Muscle layer of colon (tissue), 2 donors: ENCODE results near the gene CYP1A1.
A peak's percentile ranks its signal among the peaks of the same experiment; 100 is the strongest.

ENCODE experiments used
- H3K27ac ChIP-seq: one replicate; pipeline ENCODE4 v1.7.0; 2013; ENCODE audit warnings: low read depth, mild to moderate bottlenecking, low read length, moderate library complexity
- H3K27me3 ChIP-seq, 2 donors: one replicate each; pipeline ENCODE4 v1.7.0; 2013; ENCODE audit warnings: low read length in 2 of 2, mild to moderate bottlenecking in 2 of 2; ENCODE audit not compliant: insufficient read depth in 2 of 2, control insufficient read depth in 1 of 2
- H3K36me3 ChIP-seq: one replicate; pipeline ENCODE4 v1.7.0; 2013; ENCODE audit warnings: mild to moderate bottlenecking, low read length; ENCODE audit not compliant: insufficient read depth
- H3K4me1 ChIP-seq: one replicate; pipeline ENCODE4 v1.7.0; 2013; ENCODE audit warnings: mild to moderate bottlenecking, low read length; ENCODE audit not compliant: insufficient read depth
- H3K4me3 ChIP-seq, 2 donors: one replicate each; pipeline ENCODE4 v1.7.0; 2013; ENCODE audit warnings: low read length in 2 of 2, low read depth in 1 of 2, mild to moderate bottlenecking in 1 of 2, moderate library complexity in 1 of 2
- H3K9ac ChIP-seq: one replicate; pipeline ENCODE4 v1.7.0; 2013; ENCODE audit warnings: low read length
- H3K9me3 ChIP-seq: one replicate; pipeline ENCODE4 v1.7.0; 2013; ENCODE audit warnings: mild to moderate bottlenecking, low read length
- donor health status: abdominal sarcoma.
- donor health status: Adenocarcinoma of cecum.

The CYP1A1 gene, protein sequence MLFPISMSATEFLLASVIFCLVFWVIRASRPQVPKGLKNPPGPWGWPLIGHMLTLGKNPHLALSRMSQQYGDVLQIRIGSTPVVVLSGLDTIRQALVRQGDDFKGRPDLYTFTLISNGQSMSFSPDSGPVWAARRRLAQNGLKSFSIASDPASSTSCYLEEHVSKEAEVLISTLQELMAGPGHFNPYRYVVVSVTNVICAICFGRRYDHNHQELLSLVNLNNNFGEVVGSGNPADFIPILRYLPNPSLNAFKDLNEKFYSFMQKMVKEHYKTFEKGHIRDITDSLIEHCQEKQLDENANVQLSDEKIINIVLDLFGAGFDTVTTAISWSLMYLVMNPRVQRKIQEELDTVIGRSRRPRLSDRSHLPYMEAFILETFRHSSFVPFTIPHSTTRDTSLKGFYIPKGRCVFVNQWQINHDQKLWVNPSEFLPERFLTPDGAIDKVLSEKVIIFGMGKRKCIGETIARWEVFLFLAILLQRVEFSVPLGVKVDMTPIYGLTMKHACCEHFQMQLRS

DNA sequence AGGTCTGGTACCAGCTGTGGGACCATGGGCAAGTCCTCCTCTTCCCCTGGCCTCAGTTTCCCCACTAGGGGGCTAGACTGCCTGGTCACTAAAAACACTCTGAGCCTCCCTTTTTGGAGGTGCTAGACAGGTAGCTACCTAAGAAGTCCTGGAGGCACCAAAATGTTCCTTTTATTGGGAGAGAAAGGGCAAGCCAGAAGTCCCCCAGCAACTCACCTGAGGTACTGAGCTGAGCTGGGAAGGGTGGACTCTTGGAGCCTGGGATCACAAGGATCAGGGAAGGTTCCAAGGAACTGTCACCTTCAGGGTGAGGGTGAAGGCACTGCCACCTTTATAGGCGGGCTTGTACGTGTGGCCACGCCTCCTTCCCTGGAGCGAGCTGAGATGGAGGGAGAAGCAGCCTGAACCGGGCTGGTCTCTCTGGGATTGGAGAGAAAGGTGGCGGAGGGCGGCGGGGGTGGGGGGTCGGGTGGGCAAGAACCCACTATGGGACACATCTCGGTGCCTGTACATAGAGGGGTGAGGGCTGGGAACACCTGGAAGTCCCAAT, at the start of gene CYP1A1:
Gene CYP1A1 (minus strand): TSS at position 304 of the 550 bp plus-strand sequence. CDS start 2,431 bp downstream, outside the sequence.
- Histone ChIP-seq H3K9ac (no peak within 1 kb of the TSS), H3K27me3 (peaks cover 0 to 15% of the 10 kb centered on the region in 2 donors), H3K9me3 (no peaks in the 10 kb centered on the region), H3K36me3 (no peaks in the 10 kb centered on the region), H3K4me3 (peak within 1 kb of the TSS; percentile 63 to 70), H3K4me1 (peaks cover 7% of the 10 kb centered on the region), H3K27ac (no peak within 1 kb of the TSS)

DNA sequence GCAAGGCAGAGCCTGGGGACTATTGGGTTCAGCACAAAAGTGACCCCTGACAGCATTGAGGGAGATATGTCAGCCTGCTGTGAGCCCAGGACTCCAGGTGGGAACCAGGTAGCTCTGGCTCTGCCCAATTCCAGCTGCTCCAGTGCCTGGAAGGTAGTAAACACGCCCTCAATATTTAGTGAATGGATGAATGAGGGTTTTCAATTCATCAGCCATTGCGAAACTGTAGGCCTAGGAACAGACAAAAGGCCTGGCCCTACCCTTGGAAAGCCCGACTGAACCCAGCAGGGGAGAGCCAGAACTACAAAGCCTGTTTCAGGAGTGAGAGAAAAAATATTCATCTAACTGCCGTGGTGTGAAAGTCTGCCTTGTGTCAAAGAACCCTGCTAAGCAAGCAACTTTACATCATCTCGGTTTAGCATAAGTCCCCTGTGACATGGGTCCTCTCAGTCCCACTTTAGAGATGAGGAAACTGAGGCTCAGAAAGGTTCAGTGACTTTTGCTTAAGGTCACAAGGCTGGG, 48.5 kb upstream of the CYP1A1 start:
- Histone ChIP-seq H3K4me1 (peaks cover 3% of the 10 kb centered on the region), H3K36me3 (no peaks in the 10 kb centered on the region), H3K27ac (no peak overlapping the region), H3K4me3 (no peak overlapping the region), H3K9me3 (no peaks in the 10 kb centered on the region), H3K9ac (no peak overlapping the region), H3K27me3 (peaks cover 0 to 6% of the 10 kb centered on the region in 2 donors)

DNA sequence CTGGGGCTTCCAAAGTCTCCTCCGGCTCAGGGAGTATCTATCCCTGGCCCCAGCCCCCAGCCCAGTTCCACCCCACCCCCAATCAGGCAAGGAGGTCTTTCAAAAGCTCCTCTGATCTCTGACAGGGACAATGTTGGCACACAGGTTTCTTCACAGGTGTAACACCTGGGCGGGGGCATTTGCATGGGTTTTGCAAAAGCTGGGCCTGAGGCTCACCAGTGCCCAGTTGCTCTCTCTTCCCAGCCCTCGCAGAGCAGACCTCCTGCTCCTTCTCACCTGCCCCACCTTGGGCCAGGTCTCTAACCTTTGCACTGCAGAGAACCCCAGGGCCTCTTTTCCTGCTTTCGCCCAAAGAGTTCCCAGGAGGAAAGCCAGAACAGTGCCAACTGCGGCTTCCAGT, 48.0 kb upstream of the CYP1A1 start:
- Histone ChIP-seq H3K4me1 (peaks cover 3% of the 10 kb centered on the region), H3K27ac (no peak overlapping the region), H3K9ac (no peak overlapping the region)

DNA sequence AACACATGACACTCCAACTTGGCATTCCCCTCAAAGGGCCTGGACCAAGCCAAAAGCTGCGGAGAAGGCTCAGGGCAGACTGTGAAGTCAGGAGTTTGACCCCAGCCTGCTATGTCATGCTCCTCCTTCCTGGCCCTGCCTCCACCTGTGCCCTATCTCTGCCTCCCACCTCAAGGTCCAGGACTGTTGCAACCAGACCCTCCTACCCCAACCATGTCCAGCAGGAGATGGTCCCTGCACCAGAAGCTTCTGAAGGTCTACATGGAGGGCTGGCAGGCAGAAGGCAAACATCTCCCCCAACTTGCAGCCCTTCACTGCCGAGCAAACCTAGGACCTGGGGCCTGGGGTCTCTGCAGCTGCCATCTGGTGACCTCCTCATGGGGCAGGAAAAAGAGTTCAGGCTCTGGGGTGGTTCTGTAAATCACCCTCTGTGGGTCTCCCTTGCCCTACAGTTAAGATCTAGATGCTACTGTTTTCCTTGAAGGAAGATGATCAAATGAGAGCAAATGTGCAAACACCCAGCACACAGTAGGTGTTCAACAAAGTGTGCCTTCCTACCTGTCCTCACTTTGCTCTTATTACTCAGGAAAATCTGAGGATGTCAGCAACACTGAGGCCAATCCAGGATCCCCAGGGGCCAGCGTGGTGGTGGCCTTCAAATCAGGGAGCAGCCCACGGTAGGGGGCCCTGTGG, 45.0 kb upstream of the CYP1A1 start:
- Histone ChIP-seq H3K4me1 (no peaks in the 10 kb centered on the region), H3K9me3 (no peaks in the 10 kb centered on the region), H3K9ac (no peak overlapping the region), H3K27ac (no peak overlapping the region), H3K27me3 (peaks cover 0 to 13% of the 10 kb centered on the region in 2 donors), H3K4me3 (no peak overlapping the region), H3K36me3 (no peaks in the 10 kb centered on the region)

More for the DNA sequence above, 48.0 kb upstream of the CYP1A1 start:
- no peak overlapping the region for H3K4me3 ChIP-seq
- H3K9me3 ChIP-seq, result no peaks in the 10 kb centered on the region
- no peaks in the 10 kb centered on the region for H3K36me3 ChIP-seq
- peaks cover 0 to 6% of the 10 kb centered on the region in 2 donors for H3K27me3 ChIP-seq

DNA sequence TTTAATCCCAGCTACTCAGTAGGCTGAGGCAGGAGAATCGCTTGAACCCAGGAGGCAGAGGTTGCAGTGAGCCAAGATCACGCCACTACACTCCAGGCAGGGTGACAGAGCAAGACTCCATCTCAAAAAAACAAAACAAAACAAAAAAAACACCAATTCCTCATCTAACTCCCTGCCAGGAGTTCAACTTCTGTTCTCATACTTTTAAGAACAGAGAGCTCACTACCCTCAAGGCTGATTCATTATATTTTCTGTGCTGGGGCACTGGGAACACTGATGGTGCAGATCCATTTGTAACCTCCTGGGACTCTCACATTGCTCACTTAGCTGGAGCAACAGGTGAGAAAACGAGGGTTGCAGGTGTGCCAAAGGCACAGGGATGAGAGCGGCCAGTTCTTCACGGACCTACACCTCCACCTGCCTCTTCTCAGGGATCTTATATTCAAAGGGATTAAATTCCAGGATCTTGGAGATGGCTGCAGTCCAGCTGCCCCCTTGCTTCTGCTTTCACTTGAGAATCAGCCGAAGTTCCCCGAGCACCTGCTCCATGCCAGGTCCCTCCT, 44.2 kb upstream of the CYP1A1 start:
- H3K9ac ChIP-seq, result no peak overlapping the region
- H3K9me3 ChIP-seq, result no peaks in the 10 kb centered on the region
- no peak overlapping the region for H3K27ac ChIP-seq
- H3K4me1 ChIP-seq, result no peaks in the 10 kb centered on the region
- no peaks in the 10 kb centered on the region for H3K36me3 ChIP-seq
- no peak overlapping the region for H3K4me3 ChIP-seq
- peaks cover 0 to 13% of the 10 kb centered on the region in 2 donors for H3K27me3 ChIP-seq

DNA sequence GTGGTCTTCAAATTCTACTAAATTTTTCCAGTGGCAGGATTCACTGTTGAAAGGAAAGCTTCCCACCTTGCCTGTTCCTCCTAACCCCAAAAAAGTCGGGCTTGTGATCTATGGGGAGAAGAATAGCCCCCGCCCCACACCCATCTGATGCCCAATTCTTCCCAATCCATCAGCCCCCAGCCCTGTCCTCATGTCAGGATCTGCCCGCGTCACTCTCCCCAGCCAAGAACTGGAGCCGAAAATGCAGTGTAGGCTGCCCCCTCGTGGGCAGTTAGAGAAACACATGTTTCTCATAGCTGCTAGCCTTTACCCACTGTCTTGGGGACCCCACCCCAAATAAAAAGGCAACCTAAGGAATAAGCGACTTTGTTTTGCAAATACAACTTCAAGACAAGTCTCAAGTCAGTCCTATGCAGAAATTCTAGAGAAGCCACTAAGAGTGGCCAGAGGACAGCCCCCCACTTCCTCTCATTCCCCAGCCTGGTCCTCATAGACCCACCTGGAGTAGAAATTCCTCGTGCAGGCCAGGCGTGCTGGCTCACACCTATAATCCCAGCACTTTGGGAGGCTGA, 43.5 kb upstream of the CYP1A1 start:
- H3K9me3 ChIP-seq, result no peaks in the 10 kb centered on the region
- no peak overlapping the region for H3K9ac ChIP-seq
- peaks cover 0 to 13% of the 10 kb centered on the region in 2 donors for H3K27me3 ChIP-seq
- H3K4me1 ChIP-seq, result no peaks in the 10 kb centered on the region
- H3K36me3 ChIP-seq, result no peaks in the 10 kb centered on the region
- H3K4me3 ChIP-seq, result no peak overlapping the region
- no peak overlapping the region for H3K27ac ChIP-seq

DNA sequence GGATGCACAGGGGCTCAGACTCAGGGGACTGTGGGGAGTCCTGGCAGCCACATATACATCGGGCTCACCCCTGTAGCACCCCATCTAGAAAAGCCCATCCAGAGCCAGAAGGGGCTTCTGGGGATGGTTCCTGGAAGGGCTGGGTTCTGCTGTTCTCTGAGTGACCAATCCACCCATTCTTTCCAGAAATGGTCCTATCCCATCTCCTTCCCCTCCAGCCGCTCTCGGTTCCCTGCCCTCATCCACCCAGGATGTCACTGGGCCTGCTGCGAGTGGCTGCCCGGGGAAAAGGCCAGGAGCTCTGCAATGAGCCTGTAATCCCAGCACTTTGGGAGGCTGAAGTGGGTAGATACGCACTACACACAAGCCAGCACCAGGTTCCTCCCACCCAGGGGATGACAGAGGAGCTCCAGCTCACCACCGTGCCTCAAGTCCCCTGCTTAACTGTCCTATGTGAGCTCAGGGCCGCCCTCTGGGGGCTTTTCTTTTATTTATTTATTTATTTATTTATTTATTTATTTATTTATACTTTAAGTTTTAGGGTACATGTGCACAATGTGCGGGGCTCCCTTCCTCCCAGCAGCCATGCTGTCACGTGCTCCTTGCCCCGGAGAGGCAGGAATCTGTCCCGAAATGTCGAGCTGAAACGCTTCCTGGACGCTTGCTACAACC, 42.9 kb upstream of the CYP1A1 start:
- Histone ChIP-seq H3K9me3 (no peaks in the 10 kb centered on the region), H3K4me1 (no peaks in the 10 kb centered on the region), H3K27me3 (peaks cover 0 to 15% of the 10 kb centered on the region in 2 donors), H3K36me3 (no peaks in the 10 kb centered on the region), H3K9ac (no peak overlapping the region), H3K27ac (no peak overlapping the region), H3K4me3 (no peak overlapping the region)

DNA sequence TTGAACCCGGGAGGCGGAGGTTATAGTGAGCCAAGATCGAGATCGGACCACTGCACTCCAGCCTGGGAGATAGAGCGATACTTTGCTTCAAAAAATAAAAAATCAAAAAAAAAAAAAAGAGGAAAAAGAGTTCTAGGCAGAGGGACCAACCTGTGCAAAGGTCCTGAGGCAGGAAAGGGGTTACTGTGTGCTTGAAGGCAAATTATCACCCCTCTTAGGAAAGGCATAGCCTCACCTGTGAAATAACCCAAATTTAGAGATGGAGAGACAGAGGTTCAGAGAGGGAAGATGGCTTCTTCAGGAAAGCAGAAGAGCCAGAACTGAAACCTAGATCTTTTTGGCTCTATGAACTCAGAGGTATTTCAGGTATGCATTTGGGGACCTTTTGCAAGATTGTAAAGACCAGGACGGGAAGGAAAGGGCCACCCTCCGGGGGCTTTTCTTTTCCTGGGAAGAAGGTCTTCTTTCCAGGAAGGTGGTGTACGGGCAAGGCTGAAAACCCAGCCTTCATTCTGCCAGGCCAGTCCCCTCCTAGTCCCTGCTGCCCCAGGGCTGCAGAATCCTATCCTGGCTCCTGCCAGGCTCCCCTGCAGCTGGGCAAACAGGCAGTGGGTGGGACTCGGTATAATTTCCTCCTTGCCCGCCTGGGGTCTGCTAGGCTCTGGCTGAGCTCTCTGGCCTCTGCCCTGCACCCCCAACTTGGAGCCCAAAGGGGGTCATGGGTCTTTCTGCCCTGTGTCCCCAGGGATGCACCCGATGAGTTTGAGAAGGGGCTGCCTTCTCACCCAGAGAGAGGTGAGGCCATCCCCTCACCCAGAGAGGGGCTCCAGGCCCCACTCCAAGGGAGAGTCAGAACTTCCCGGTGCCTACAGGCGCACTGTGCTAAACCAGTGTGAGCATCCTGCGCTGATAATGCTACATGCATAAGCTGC, 42.1 kb upstream of the CYP1A1 start:
- Histone ChIP-seq H3K9ac (no peak overlapping the region), H3K4me1 (no peaks in the 10 kb centered on the region), H3K4me3 (no peak overlapping the region), H3K27me3 (peaks cover 0 to 19% of the 10 kb centered on the region in 2 donors), H3K36me3 (no peaks in the 10 kb centered on the region), H3K9me3 (no peaks in the 10 kb centered on the region), H3K27ac (no peak overlapping the region)

DNA sequence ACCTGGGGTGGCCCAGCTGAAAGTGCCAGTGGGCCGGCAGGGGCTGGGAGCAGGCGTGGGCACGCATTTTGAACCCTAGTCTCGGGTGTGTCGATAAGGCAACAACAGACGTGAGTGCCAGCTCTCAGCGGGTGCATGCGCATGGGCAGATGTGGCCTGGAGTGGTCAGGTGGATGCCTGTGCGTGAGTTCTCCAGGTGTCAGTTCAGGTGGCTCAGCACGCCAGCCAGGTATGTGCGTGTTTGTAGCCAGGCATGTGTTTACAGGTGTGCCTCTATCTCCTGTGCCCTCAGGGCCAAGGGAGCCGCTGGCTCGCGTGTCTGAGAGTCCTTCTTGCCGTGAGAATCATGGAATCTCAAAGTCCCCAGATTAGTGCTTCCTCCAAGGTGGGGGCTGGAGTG, 38.1 kb upstream of the CYP1A1 start:
- no peaks in the 10 kb centered on the region for H3K36me3 ChIP-seq
- H3K9ac ChIP-seq, result no peak overlapping the region
- H3K27me3 ChIP-seq, result peaks cover 0 to 22% of the 10 kb centered on the region in 2 donors
- H3K9me3 ChIP-seq, result no peaks in the 10 kb centered on the region
- H3K4me1 ChIP-seq, result no peaks in the 10 kb centered on the region
- no peak overlapping the region for H3K4me3 ChIP-seq
- no peak overlapping the region for H3K27ac ChIP-seq

DNA sequence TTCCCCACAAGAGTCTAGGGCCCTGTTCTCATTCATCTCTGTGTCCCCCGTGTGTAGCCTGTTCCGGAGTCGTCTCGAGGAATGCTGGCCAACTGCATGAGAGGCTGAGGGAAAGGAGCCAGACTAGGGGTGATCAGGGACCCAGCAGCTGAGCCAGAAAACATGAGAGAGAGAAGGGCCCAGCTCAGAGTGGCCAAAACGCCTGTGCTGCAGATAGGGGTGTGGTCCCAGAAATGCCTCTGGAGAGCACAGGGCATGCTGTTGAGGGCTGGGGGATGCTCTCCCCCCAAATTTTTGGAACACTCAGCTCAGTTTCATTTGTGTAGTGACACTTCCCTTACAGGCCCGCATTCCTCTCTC, 37.4 kb upstream of the CYP1A1 start:
- Histone ChIP-seq H3K9ac (no peak overlapping the region), H3K9me3 (no peaks in the 10 kb centered on the region), H3K27ac (no peak overlapping the region), H3K27me3 (peaks cover 0 to 18% of the 10 kb centered on the region in 2 donors), H3K4me1 (no peaks in the 10 kb centered on the region), H3K36me3 (no peaks in the 10 kb centered on the region), H3K4me3 (no peak overlapping the region)
